HUDEP-2 (cell line): ENCODE measurements around the gene VN1R5.

Source experiments
- DNase-seq, 76 experiments: peaks; one replicate each; lab custom pipeline; 2025; ENCODE audit not compliant: unreplicated experiment in 76 of 76; lab: John Stamatoyannopoulos, UW

VN1R5 gene

DNA sequence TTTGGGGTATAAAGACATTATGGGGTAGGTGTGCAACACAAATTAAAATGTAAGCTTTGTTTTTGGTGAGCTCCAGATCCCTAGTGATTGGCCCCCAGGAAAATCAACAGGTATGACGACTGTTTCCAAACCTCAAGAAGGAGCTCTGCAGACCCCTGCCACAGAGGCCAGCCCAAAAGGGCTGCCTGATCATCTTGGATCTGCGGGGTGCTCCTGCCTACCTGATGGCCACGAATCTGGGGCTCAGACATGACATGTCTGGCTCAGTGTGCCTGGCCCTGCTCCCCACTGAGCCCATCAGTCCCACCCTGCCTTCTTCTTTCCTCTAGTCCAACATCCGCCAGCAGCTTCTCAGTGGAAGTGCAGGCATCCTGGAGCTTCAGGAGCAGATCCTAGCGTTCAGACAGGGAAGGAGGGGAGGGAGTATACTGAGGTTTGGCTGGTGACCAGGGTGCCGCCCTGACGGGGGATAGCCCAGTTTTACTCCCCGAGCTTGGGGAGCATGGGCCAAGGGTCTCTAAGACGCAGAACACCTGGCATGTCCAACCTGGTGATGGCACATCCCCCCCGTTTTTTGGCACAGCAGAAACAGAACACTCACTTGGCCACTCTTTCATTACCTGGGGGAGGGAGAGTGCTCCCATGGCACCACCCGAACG lies 44.0 kb downstream of the VN1R5 start:
- DNase-seq, result no peak

- DNase-seq, result no peak
Measured at GRCh38 chr1:247300491-247301175, 44.8 kb downstream of the VN1R5 start.

DNA sequence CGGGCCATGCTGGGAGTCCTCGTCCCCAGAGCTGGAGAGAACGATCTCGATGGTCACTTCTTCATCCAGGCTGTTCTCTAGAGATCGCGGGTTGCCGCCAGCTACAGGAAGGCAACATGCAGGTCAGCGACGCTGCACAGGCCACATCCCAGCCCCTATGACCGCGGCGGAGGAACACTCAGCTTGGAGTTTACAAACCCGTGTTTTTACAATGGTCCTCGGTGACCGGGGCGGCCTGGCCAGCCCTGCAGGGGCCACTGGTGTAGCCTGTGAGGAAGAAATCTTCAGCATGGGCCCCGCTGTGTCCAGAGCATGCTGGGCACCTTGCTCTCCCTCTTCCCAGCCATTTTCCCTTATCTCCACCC lies 45.3 kb downstream of the VN1R5 start:
- DNase-seq, result no peak

- DNase-seq, result no peak
Measured at GRCh38 chr1:247303216-247303615, 47.3 kb downstream of the VN1R5 start.

DNA sequence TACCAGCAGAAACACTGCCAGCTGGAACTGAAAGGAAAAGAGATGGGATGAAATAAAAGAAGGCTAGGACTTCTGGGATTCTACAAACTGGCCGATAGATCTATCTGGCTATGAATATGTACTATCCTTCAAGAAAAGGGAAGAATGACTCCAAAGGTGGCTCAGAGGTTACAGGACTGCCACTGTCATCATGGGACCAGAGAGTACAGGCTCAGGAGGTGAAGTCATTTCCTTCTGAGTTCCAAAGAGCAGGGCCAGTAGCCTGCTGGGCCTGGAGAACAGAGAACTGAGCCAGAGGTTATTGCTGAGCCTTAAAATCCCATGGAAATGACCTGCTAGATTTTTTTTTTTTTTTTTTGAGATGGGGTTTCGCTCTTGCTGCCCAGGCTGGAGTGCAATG lies 48.2 kb downstream of the VN1R5 start:
- no peak for DNase-seq
